ENCODE data around the gene HDAC11. TPM values are rescaled to one million over a fixed set of nuclear protein-coding genes. Genes with fewer than 3 reads are reported as not detected.

HDAC11 gene
- total and polyA plus RNA-seq, 2 of the 13 experiments (the other 11 are each of a cell fraction or from before 2014, with no cell fraction given), result 13.7 to 33.1 TPM

DNA sequence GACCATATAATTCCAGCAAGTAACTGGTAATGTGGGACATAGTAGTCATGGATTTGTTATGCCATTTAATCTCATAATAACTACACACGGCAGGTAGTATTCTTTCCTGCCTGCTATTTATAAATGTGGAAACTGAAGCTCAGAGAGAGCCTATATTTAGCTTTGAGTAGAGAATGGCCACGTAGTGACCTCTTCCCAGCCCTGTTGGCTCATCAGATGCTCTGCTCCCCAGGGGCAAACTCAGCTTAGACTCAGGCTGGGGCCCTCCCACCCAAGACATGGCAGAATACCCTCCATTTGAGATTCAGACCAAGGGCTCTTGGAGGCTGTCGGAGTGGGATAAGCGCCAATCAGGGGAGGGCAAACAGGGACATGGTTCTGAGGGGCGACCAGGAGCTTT lies 17.3 kb upstream of the HDAC11 start (continued):
- TF ChIP-seq MATR3 (CRISPR knock-in tag; IDR thresholded peaks at IDR 0.05), result no peak
- no peak for TF ChIP-seq ZNF143 (CRISPR knock-in tag; IDR thresholded peaks at IDR 0.05)

DNA sequence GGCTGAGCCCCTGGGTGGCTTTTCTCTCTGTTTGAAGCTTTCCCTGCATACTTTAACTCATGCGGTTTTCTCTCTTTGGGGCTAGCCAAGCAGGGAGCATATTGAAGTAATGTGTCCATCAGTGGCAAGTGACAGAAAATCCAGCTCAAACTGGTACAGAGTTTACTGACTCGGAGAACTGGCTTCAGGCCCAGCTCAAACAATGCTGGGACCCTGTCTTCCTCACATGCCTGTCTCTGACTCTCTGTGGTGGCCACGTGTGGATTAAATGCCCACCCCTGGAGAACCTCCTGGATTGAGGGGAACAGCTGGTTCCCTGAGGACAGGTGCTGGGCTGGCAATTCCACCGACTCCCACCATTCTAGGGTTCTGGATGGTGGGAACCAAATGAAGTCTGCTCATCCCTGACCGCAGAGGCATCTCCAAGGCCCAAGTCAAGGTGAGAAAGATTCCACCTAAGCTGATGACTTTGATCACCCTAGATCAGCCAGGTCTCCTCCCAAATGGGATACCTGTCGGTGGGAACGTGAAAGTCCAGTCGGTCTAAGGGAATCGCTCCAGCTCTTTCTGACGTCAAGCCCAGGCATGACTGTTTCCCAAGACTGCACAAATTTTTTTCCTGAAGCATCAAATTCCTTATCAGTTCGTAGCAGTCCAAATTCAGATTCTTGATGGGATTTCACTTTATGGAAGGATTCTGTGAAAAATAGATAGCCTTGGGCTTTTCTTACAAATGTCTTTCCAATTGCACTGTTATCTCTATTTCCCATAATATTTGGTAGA lies 16.3 kb upstream of the HDAC11 start:
- ATAC-seq, result no peak
- no peak overlapping the region; the same call in 1 of the 2 replicates for H3K4me2 ChIP-seq (ENCODE audit: low read depth, low read length)
- in situ Hi-C loops (cut with HindIII; ENCODE audit: extremely low pct_ligation_motif_present, low pct_unique_long_range_greater_than_20kb), result loop anchor here (10.0 kb wide), 1 partner anchor 369 kb away; no protein-coding TSS in a partner anchor

More for the DNA sequence above, 16.3 kb upstream of the HDAC11 start:
- no peak overlapping the region for H3K9ac ChIP-seq (ENCODE audit: insufficient read depth, low read depth, low read length)
- intact Hi-C loops (cut with micrococcal nuclease; ENCODE audit: unreplicated experiment), result no loop called here
- H3K9me3 ChIP-seq (ENCODE audit: low read length), result no peaks in the 10 kb centered on the region
- no peaks in the 10 kb centered on the region for H3K36me3 ChIP-seq (replicated peaks in 1 of 2; ENCODE audit: control insufficient read depth in 1 of 2, insufficient read depth in 2 of 2, low read length in 2 of 2)
- ChIA-PET CTCF (ENCODE audit: low intra/inter-chr PET ratio, low total read pairs) (no interaction called here), POLR2A (interaction anchor here (1.2 kb wide), 1 partner anchor 9 kb away, joined by 3 read pairs; no protein-coding TSS in a partner anchor)
- H3K4me3 ChIP-seq (replicated peaks in 1 of 3; ENCODE audit: insufficient read depth in 1 of 3, low read depth in 2 of 3, low read length in 3 of 3), result no peak overlapping the region
- H3K27ac ChIP-seq (ENCODE audit: extremely low read length, insufficient read depth, low read length), result no peak overlapping the region
- H3K79me2 ChIP-seq (ENCODE audit: insufficient read depth, low read length), result no peaks in the 10 kb centered on the region
- DNase-seq (ENCODE audit: low spot score) (no peak), FAIRE-seq (no peak)
- 47% methylated on average over 9 of the region's 11 CpGs for WGBS (ENCODE audit: low lambda C conversion rate)
- H3K27me3 ChIP-seq (ENCODE audit: control insufficient read depth in 1 of 2, insufficient read depth in 2 of 2, low read length in 2 of 2), result peaks cover 0 to 17% of the 10 kb centered on the region in 2 experiments; a peak in 3 of 5 replicates
- BruUV-seq (replicated peaks), result no TSS peak
- no peaks in the 10 kb centered on the region for H4K20me1 ChIP-seq (ENCODE audit: insufficient read depth, low read length)
- H3K4me1 ChIP-seq (ENCODE audit: insufficient read depth, low read length), result peaks cover 88% of the 10 kb centered on the region
- H2AFZ ChIP-seq (ENCODE audit: low read length), result peak overlapping the region; percentile 73
- TF ChIP-seq ZNF441 (CRISPR knock-in tag; IDR thresholded peaks at IDR 0.05; ENCODE audit: borderline replicate concordance) (no peak), ZSCAN29 (CRISPR knock-in tag; conservative IDR thresholded peaks at IDR 0.05) (0 out of 2 replicates have a peak, but pooled peaks have one; percentile 27)
- TF ChIP-seq, protein P1, sequence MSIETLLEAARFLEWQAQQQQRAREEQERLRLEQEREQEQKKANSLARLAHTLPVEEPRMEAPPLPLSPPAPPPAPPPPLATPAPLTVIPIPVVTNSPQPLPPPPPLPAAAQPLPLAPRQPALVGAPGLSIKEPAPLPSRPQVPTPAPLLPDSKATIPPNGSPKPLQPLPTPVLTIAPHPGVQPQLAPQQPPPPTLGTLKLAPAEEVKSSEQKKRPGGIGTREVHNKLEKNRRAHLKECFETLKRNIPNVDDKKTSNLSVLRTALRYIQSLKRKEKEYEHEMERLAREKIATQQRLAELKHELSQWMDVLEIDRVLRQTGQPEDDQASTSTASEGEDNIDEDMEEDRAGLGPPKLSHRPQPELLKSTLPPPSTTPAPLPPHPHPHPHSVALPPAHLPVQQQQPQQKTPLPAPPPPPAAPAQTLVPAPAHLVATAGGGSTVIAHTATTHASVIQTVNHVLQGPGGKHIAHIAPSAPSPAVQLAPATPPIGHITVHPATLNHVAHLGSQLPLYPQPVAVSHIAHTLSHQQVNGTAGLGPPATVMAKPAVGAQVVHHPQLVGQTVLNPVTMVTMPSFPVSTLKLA (IDR thresholded peaks at IDR 0.05), result peak; percentile 45; the same call in 1 of the 2 replicates

All from HepG2 (cell line).